SH-SY5Y (cell line): Measurements from ENCODE around the gene LHX8.

Experiments
- GATA2 ChIP-seq: IDR thresholded peaks from 2 replicates; pipeline ENCODE4 v1.6.1; 2011; ENCODE audit warnings: mild to moderate bottlenecking, low read depth, low read length
- GATA3 ChIP-seq: IDR thresholded peaks from 2 replicates; pipeline ENCODE4 v1.6.1; 2011; ENCODE audit warnings: low read depth, mild to moderate bottlenecking, low read length, moderate library complexity

- TF ChIP-seq GATA3, result no peak
- no peak for TF ChIP-seq GATA2
These were observed 9.7 kb upstream of the LHX8 start for GRCh38 chr1:75124510-75124909.
